GM19467 (cell line): Measurements from ENCODE around the gene ROCK2.

ENCODE experiments used
- ATAC-seq: cut with Tn5 transposase; IDR thresholded peaks from one replicate; pipeline ENCODE4 v1.9.1; 2021; ENCODE audit warnings: mild to moderate bottlenecking, moderate library complexity; ENCODE audit not compliant: unreplicated experiment

ROCK2 gene

GRCh38 chr2:11312770-11313471 is 31.5 kb downstream of the ROCK2 start:
- no peak for ATAC-seq

- ATAC-seq: no peak
Observed at GRCh38 chr2:11311543-11311942, 32.9 kb downstream of the ROCK2 start.

- ATAC-seq: no peak
Observed at GRCh38 chr2:11310212-11310611, 34.2 kb downstream of the ROCK2 start.

GRCh38 chr2:11309706-11310105 is 34.7 kb downstream of the ROCK2 start:
- ATAC-seq: no peak

GRCh38 chr2:11307764-11308415 is 36.5 kb downstream of the ROCK2 start:
- no peak for ATAC-seq

- no peak for ATAC-seq
Observed at GRCh38 chr2:11305958-11306357, 38.5 kb downstream of the ROCK2 start.

- ATAC-seq: no peak
Observed at GRCh38 chr2:11305338-11305737, 39.1 kb downstream of the ROCK2 start.

GRCh38 chr2:11304476-11304875 is 40.0 kb downstream of the ROCK2 start:
- ATAC-seq: no peak

GRCh38 chr2:11303290-11304013 is 41.0 kb downstream of the ROCK2 start:
- ATAC-seq: no peak

- no peak for ATAC-seq
Observed at GRCh38 chr2:11299439-11299838, 45.0 kb downstream of the ROCK2 start.

GRCh38 chr2:11298592-11298991 is 45.8 kb downstream of the ROCK2 start:
- ATAC-seq: no peak

- ATAC-seq: no peak
Observed at GRCh38 chr2:11296401-11296800, 48.0 kb downstream of the ROCK2 start.

- no peak for ATAC-seq
Observed at GRCh38 chr2:11292464-11293255, 51.8 kb downstream of the ROCK2 start.

GRCh38 chr2:11290713-11291112 is 53.7 kb downstream of the ROCK2 start:
- ATAC-seq: no peak

- no peak for ATAC-seq
Observed at GRCh38 chr2:11290211-11290610, 54.2 kb downstream of the ROCK2 start.

- ATAC-seq: no peak
Observed at GRCh38 chr2:11288431-11288830, 56.0 kb downstream of the ROCK2 start.

GRCh38 chr2:11286749-11287148 is 57.7 kb downstream of the ROCK2 start:
- ATAC-seq: no peak

GRCh38 chr2:11286323-11286722 is 58.1 kb downstream of the ROCK2 start:
- no peak for ATAC-seq

- ATAC-seq: no peak
Observed at GRCh38 chr2:11285499-11285898, 58.9 kb downstream of the ROCK2 start.

- no peak for ATAC-seq
Observed at GRCh38 chr2:11281186-11281585, 63.2 kb downstream of the ROCK2 start.

GRCh38 chr2:11280713-11281112 is 63.7 kb downstream of the ROCK2 start:
- no peak for ATAC-seq
